Measurements from ENCODE around the gene HBZ. TPM values are rescaled to one million over a fixed set of nuclear protein-coding genes. Genes with fewer than 3 reads are reported as not detected.

The HBZ gene
- polyA plus RNA-seq, 4 donors = 1.4 to 2.5 (median 2.0) TPM

Other genes with a start within 250 kb of the HBZ start
- gene POLR3K, start 99.0 kb upstream of the HBZ start, polyA plus RNA-seq (ENCODE audit: insufficient read length in 4 of 4) = 10 to 100 TPM; 11.2 to 14.1 (median 12.1) TPM
- gene SNRNP25, start 98.8 kb upstream of the HBZ start, polyA plus RNA-seq (ENCODE audit: insufficient read length in 4 of 4) = 10 to 100 TPM; 42.9 to 54.2 (median 45.5) TPM
- 10 to 100 TPM; 20.0 to 34.4 (median 26.5) TPM for gene RHBDF1, start 80.0 kb upstream of the HBZ start, polyA plus RNA-seq (ENCODE audit: insufficient read length in 4 of 4)
- gene MPG, start 74.4 kb upstream of the HBZ start, polyA plus RNA-seq (ENCODE audit: insufficient read length in 4 of 4) = 10 to 100 TPM; 16.6 to 41.7 (median 29.5) TPM
- 10 to 100 TPM; 23.4 to 38.1 (median 30.0) TPM for gene NPRL3, start 14.0 kb upstream of the HBZ start, polyA plus RNA-seq (ENCODE audit: insufficient read length in 4 of 4)
- gene HBM, start 13.3 kb downstream of the HBZ start, polyA plus RNA-seq (ENCODE audit: insufficient read length in 4 of 4) = 1 to 10 TPM; 1.8 to 7.0 (median 5.7) TPM
- gene HBA2, start 20.2 kb downstream of the HBZ start, polyA plus RNA-seq (ENCODE audit: insufficient read length in 4 of 4) = 1,000 to 10,000 TPM in 3 of 4 donors, 100 to 1,000 TPM in 1; 776 to 1,213 (median 1,160) TPM
- gene HBA1, start 24.0 kb downstream of the HBZ start, polyA plus RNA-seq (ENCODE audit: insufficient read length in 4 of 4) = 100 to 1,000 TPM; 481 to 856 (median 780) TPM
- gene HBQ1, start 27.8 kb downstream of the HBZ start, polyA plus RNA-seq (ENCODE audit: insufficient read length in 4 of 4) = 1 to 10 TPM in 2 of 4 donors, under 1 TPM in 2; 0.77 to 1.2 (median 0.91) TPM
- 100 to 1,000 TPM in 3 of 4 donors, 10 to 100 TPM in 1; 98.9 to 185 (median 135) TPM for gene LUC7L, start 76.8 kb downstream of the HBZ start, polyA plus RNA-seq (ENCODE audit: insufficient read length in 4 of 4)
- 10 to 100 TPM; 63.7 to 91.2 (median 82.5) TPM for gene FAM234A, start 82.2 kb downstream of the HBZ start, polyA plus RNA-seq (ENCODE audit: insufficient read length in 4 of 4)
- 1 to 10 TPM in 3 of 4 donors, under 1 TPM in 1; 0.46 to 2.7 (median 1.8) TPM for gene RGS11, start 123.3 kb downstream of the HBZ start, polyA plus RNA-seq (ENCODE audit: insufficient read length in 4 of 4)
- gene ARHGDIG, start 127.9 kb downstream of the HBZ start, polyA plus RNA-seq (ENCODE audit: insufficient read length in 4 of 4) = 1 to 10 TPM; 2.0 to 6.0 (median 4.1) TPM
- 1 to 10 TPM in 2 of 4 donors, under 1 TPM in 2; 0.44 to 3.5 (median 1.7) TPM for gene PDIA2, start 130.5 kb downstream of the HBZ start, polyA plus RNA-seq (ENCODE audit: insufficient read length in 4 of 4)
- 10 to 100 TPM; 16.4 to 26.7 (median 23.2) TPM for gene AXIN1, start 200.1 kb downstream of the HBZ start, polyA plus RNA-seq (ENCODE audit: insufficient read length in 4 of 4)
- 10 to 100 TPM; 62.6 to 93.5 (median 80.6) TPM for gene MRPL28, start 217.9 kb downstream of the HBZ start, polyA plus RNA-seq (ENCODE audit: insufficient read length in 4 of 4)
- 10 to 100 TPM; 64.1 to 72.1 (median 69.3) TPM for gene PGAP6, start 229.3 kb downstream of the HBZ start, polyA plus RNA-seq (ENCODE audit: insufficient read length in 4 of 4)
- gene NME4, start 244.6 kb downstream of the HBZ start, polyA plus RNA-seq (ENCODE audit: insufficient read length in 4 of 4) = 100 to 1,000 TPM; 102 to 159 (median 136) TPM
- gene DECR2, start 249.2 kb downstream of the HBZ start, polyA plus RNA-seq (ENCODE audit: insufficient read length in 4 of 4) = 10 to 100 TPM; 28.1 to 42.0 (median 31.9) TPM

All from left renal cortex interstitium (tissue), 4 donors.